GM19239 (cell line): ENCODE data around the gene DBF4B.

Source experiments
- DNase-seq: peaks from one replicate; pipeline ENCODE4 v3.0.0; 2011; ENCODE audit warnings: low spot score; ENCODE audit not compliant: insufficient read length
- FAIRE-seq: peaks from 2 replicates; lab custom pipeline; 2011; peaks lifted over from hg19 to GRCh38; lab: Jason Lieb, UNC

The DBF4B gene

DNA sequence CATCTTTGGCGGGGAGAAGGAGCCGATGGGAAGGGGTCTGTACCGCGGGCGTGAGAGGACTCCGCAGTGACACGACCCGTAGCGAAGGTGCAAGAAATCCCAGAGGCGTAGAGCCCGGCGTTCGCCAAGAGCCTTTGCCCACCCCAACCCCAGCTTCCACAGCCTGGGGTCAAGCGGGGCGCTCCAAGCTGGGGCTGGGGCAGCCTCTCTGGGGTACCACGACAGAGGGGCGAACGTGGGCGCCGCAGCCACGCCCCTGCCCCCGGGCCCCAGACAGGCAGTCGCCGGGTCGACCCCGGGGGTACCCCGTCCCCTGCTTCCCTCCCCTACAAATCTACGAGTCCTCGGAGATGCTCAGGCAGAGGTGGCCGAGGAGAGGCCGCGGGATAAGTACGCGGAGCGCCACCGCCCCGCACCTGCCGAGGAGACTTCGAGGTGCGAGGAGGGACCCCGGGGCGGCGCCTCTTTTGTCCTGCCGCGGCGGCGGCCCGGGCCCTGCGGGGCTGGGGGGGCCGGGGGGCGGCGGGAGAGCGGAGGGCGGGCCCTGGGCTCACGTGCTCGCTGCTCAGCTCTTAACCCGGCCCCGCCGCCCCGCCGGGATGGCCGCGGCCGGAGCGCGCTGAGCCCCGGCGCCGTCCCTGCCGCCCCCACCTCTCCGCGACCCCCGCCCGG lies 50.1 kb downstream of the DBF4B start, which contains the start of gene ADAM11:
Gene ADAM11 (plus strand): TSS at position 575 of the 672 bp plus-strand sequence. CDS start 212 bp downstream, outside the sequence.
- FAIRE-seq (no peak), DNase-seq (no peak)

- FAIRE-seq = no peak
These were observed 50.8 kb downstream of the DBF4B start for GRCh38 chr17:44759086-44759915.

DNA sequence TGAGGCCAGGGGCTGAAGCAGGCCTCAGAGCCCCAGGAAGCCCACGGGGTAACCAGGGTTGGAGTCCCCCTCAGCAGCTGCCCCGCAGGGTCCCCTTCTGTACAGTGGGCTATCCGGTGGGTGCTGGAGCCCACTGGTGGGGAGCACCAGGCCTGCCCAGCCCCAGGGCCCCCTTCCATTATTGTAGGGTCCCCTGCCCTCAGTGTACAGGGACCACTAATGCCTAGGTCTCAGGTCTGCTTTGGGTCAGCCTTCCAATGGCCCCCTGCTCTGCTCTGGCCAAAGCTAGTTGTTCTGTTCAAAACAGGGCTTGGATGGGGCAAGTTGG lies 51.4 kb downstream of the DBF4B start:
- no peak for FAIRE-seq

More at GRCh38 chr17:44759086-44759915, 50.8 kb downstream of the DBF4B start:
- DNase-seq = no peak

GRCh38 chr17:44760474-44761308 lies 52.2 kb downstream of the DBF4B start:
- FAIRE-seq = no peak
- no peak for DNase-seq

More for the DNA sequence above, 51.4 kb downstream of the DBF4B start:
- DNase-seq = no peak

- FAIRE-seq = no peak
- no peak for DNase-seq
These were observed 53.7 kb downstream of the DBF4B start for GRCh38 chr17:44761932-44762810.

- FAIRE-seq = no peak
- no peak for DNase-seq
These were observed 54.7 kb downstream of the DBF4B start for GRCh38 chr17:44763170-44763569.

GRCh38 chr17:44765965-44766364 lies 57.5 kb downstream of the DBF4B start:
- DNase-seq (no peak), FAIRE-seq (no peak)

DNA sequence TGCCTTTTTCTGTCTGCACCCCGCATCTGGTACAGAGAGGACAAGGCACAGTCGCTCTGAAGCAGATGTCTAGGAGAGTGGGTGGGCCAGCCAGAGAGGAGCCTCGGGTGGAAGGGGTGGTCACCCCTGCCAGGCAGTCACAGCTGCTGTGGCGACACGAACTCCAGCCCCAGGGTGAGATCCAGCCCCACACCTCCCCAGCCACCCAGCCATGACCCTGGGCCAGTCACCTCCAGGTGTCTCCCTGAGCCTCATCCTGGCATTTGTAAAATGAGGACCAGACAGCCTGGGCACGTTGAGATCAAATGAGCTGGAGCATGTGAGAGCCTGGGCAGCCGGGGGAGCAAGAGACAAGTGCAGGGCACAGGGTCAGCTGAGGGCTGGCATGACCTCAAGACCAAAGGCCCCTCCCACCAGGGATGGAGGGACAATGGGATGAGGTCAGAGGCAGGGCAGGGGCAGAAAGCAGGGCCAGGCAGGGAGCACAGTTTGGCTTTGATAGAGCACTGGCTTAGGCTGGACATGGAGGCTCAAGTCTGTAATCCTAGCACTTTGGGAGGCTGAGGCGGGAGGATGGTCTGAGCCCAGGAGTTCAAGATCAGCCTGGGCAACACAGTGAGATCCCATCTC lies 58.1 kb downstream of the DBF4B start:
- FAIRE-seq (no peak), DNase-seq (no peak)

GRCh38 chr17:44767493-44767892 lies 59.0 kb downstream of the DBF4B start:
- FAIRE-seq (no peak), DNase-seq (no peak)

DNA sequence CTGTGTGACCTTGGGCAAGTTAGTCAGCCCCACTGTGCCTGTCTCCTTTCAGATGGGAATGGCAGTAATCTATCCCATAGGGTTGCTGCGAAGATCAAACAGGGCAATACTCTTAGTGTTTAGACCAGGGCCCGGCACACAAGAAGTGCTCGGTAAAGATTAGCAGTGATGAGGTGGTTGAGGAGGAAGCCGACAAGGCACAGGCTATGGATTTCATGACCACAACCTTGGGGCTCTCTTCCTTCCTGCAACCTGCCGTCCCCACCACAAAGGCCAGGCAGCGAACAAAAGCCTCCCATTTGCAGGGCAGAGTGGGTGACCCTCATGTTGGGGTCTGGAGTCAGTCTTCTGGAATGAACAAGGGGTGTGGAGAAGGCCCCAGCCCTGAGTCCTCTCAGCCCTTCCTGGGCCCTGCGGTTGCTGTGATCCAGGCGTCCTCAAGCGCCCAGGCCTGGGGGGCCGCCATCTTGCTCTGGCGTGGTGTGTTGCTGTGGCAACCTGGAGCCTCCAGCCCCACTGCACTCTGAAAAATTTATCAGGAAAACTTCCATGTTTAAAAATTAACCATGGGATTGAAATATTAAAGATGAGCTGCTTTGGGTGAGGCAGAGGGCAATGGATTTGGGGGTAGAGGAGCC lies 60.2 kb downstream of the DBF4B start:
- DNase-seq (no peak), FAIRE-seq (no peak)

GRCh38 chr17:44769230-44769629 lies 60.8 kb downstream of the DBF4B start:
- FAIRE-seq (no peak), DNase-seq (no peak)

GRCh38 chr17:44769647-44770084 lies 61.2 kb downstream of the DBF4B start:
- no peak for FAIRE-seq

GRCh38 chr17:44770166-44770925 lies 61.9 kb downstream of the DBF4B start:
- DNase-seq = no peak
- no peak for FAIRE-seq

More at GRCh38 chr17:44769647-44770084, 61.2 kb downstream of the DBF4B start:
- DNase-seq = no peak

- no peak for FAIRE-seq
- DNase-seq = no peak
These were observed 64.0 kb downstream of the DBF4B start for GRCh38 chr17:44772308-44773045.

DNA sequence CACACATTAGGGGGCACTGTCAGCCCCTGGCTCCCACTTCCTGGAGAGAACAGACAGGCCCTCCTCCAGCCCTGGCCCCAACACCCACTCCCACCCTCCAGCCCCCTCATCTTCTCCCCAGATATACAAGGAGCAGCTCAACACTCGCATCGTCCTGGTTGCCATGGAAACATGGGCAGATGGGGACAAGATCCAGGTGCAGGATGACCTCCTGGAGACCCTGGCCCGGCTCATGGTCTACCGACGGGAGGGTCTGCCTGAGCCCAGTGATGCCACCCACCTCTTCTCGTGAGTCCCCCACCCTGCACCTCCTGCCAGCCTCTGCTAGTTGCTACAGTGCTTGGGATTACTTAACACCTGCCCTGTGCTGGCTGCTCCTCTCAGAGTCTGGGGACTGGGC lies 64.7 kb downstream of the DBF4B start:
- FAIRE-seq (no peak), DNase-seq (no peak)

DNA sequence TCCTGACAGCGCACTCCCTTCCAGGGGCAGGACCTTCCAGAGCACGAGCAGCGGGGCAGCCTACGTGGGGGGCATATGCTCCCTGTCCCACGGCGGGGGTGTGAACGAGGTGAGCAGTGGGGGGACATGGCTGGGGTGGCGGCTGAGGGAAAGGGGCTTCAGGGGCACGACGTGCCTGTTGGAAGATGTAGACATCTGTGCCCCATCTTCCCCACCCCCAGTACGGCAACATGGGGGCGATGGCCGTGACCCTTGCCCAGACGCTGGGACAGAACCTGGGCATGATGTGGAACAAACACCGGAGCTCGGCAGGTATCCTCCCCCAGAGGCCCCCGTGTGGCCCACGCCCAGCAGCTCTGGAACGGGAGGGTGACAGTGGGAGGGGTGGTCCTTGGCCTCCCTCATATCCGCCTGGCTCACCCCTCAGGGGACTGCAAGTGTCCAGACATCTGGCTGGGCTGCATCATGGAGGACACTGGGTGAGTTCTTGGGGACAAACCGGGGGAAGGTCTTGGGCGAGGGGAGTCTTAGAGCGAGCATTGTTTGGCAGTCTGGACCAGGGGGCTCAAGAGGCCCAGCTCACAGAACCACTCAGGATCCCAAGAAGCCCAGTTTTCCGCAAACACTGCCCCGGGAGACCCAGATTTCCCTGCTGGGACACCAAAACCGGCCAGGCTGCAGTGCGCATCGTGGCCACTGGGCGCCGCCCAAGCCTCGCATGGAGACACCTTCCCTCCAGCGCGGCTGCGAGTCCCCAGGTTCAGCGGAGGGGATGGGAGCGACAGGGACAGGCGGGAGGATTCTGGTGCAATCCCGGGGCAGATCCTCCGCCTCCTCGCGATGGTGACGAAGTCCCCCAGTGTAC lies 66.0 kb downstream of the DBF4B start:
- FAIRE-seq = peak; percentile 97
- peak; percentile 97 for DNase-seq
